ENCODE data around the gene FKBP2. TPM values are rescaled to one million over a fixed set of nuclear protein-coding genes. Genes with fewer than 3 reads are reported as not detected.
"Not testable (repeated sequence)": the region's sequence is repeated elsewhere in the genome, so short reads cannot be mapped to it uniquely, and the experiment has no call there.

The FKBP2 gene
- total RNA-seq, 4 donors from 2014 or later: 50.7 to 89.6 (median 56.0) TPM

GRCh38 chr11:64243236-64243854 lies 2.5 kb downstream of the FKBP2 start:
- H3K9me3 ChIP-seq: no peaks in the 10 kb centered on the region
- intact Hi-C loops (cut with DNase I): no loop called here
- DNase-seq: no peak
- WGBS, 2 donors: 44 to 47% methylated on average over 2 to 6 of the region's 8 CpGs
- H3K27me3 ChIP-seq: no peaks in the 10 kb centered on the region
- peaks cover 63 to 86% (median 64%) of the 10 kb centered on the region in 3 donors for H3K4me1 ChIP-seq
- H3K27ac ChIP-seq: peak overlapping the region; percentile 42 to 100 (median 96)
- peak overlapping the region in 1 of 4 donors; percentile 63 for H3K4me3 ChIP-seq
- peaks cover 0 to 35% (median 0%) of the 10 kb centered on the region in 3 donors for H3K36me3 ChIP-seq
- no peak for TF ChIP-seq POLR2A (IDR thresholded peaks at IDR 0.05)
- no peak for TF ChIP-seq CTCF (IDR thresholded peaks at IDR 0.05)

- no peaks in the 10 kb centered on the region for H3K27me3 ChIP-seq
- intact Hi-C loops (cut with DNase I): no loop called here
- DNase-seq: no peak
- 42 to 64% methylated on average over 3 to 4 of the region's 5 CpGs for WGBS, 2 donors
- peaks cover 55 to 78% (median 62%) of the 10 kb centered on the region in 3 donors for H3K4me1 ChIP-seq
- TF ChIP-seq CTCF (IDR thresholded peaks at IDR 0.05) (no peak), POLR2A (IDR thresholded peaks at IDR 0.05) (no peak)
- H3K36me3 ChIP-seq: peaks cover 0 to 28% (median 0%) of the 10 kb centered on the region in 3 donors
- H3K27ac ChIP-seq: peak overlapping the region in 3 of 4 donors; percentile 89 to 100 (median 95)
- H3K4me3 ChIP-seq: no peak overlapping the region
- no peaks in the 10 kb centered on the region for H3K9me3 ChIP-seq
These were observed 3.2 kb downstream of the FKBP2 start for GRCh38 chr11:64244107-64244506.

- Histone ChIP-seq H3K4me3 (peak overlapping the region; percentile 46 to 88 (median 83)), H3K9me3 (no peaks in the 10 kb centered on the region), H3K27ac (peak overlapping the region; percentile 89 to 100 (median 92)), H3K36me3 (peaks cover 0 to 26% (median 0%) of the 10 kb centered on the region in 3 donors), H3K27me3 (no peaks in the 10 kb centered on the region), H3K4me1 (peaks cover 47 to 73% (median 57%) of the 10 kb centered on the region in 3 donors)
- 40% methylated on average over 2 of the region's 6 CpGs; no CpG with 5 or more reads in 1 of the 2 donors for WGBS, 2 donors
- TF ChIP-seq CTCF (IDR thresholded peaks at IDR 0.05): no peak
- TF ChIP-seq POLR2A (IDR thresholded peaks at IDR 0.05): no peak
- intact Hi-C loops (cut with DNase I): no loop called here
- DNase-seq: no peak
These were observed 4.1 kb downstream of the FKBP2 start for GRCh38 chr11:64244966-64245365.

GRCh38 chr11:64245401-64245796 lies 4.5 kb downstream of the FKBP2 start:
- no CpG with 5 or more reads among the region's 6 CpGs for whole genome bisulfite sequencing, 2 donors
- no peak for DNase-seq
- intact Hi-C loops (cut with DNase I): no loop called here
- H3K4me3 ChIP-seq: peak overlapping the region; percentile 46 to 88 (median 83)
- H3K27ac ChIP-seq: peak overlapping the region; percentile 89 to 100 (median 92)
- peaks cover 43 to 73% (median 54%) of the 10 kb centered on the region in 3 donors for H3K4me1 ChIP-seq
- no peaks in the 10 kb centered on the region for H3K9me3 ChIP-seq
- H3K27me3 ChIP-seq: no peaks in the 10 kb centered on the region
- peaks cover 0 to 26% (median 0%) of the 10 kb centered on the region in 3 donors for H3K36me3 ChIP-seq
- TF ChIP-seq POLR2A (IDR thresholded peaks at IDR 0.05) (no peak), CTCF (IDR thresholded peaks at IDR 0.05) (no peak)

- Histone ChIP-seq H3K27me3 (no peaks in the 10 kb centered on the region), H3K36me3 (peaks cover 0 to 26% (median 0%) of the 10 kb centered on the region in 3 donors), H3K4me1 (peaks cover 46 to 75% (median 57%) of the 10 kb centered on the region in 3 donors), H3K4me3 (peak overlapping the region; percentile 46 to 88 (median 83)), H3K27ac (peak overlapping the region; percentile 89 to 100 (median 92)), H3K9me3 (no peaks in the 10 kb centered on the region)
- no peak for DNase-seq
- intact Hi-C loops (cut with DNase I): no loop called here
- TF ChIP-seq CTCF (IDR thresholded peaks at IDR 0.05): no peak
- peak in 2 of 4 donors; percentile 37 to 53 for TF ChIP-seq POLR2A (IDR thresholded peaks at IDR 0.05)
- WGBS, 2 donors: 0 to 4% methylated on average over 17 to 27 of the region's 46 CpGs
These were observed 5.1 kb downstream of the FKBP2 start for GRCh38 chr11:64245797-64246620.

GRCh38 chr11:64246621-64246870 lies 5.7 kb downstream of the FKBP2 start:
- Histone ChIP-seq H3K4me1 (peaks cover 46 to 78% (median 59%) of the 10 kb centered on the region in 3 donors), H3K36me3 (peaks cover 0 to 26% (median 0%) of the 10 kb centered on the region in 3 donors), H3K27ac (peak overlapping the region; percentile 89 to 100 (median 92)), H3K4me3 (peak overlapping the region; percentile 46 to 88 (median 83))
- intact Hi-C loops (cut with DNase I); DNase-seq; H3K9me3 ChIP-seq; H3K27me3 ChIP-seq: not testable (repeated sequence)
- no CpG with 5 or more reads among the region's 43 CpGs for WGBS, 2 donors

All from esophagus squamous epithelium (tissue), 5 donors.